Endodermal cell (in vitro differentiated cells): ENCODE results near the gene WNK4. TPM values are rescaled to one million over a fixed set of nuclear protein-coding genes. Genes with fewer than 3 reads are reported as not detected.

Experiments used
- DNase-seq: peaks from one replicate; pipeline ENCODE4 v3.0.0-alpha.2; 2017
- H3K27ac ChIP-seq: 2 replicates; pipeline ENCODE4 v1.5.1; 2013; ENCODE audit warnings: mild to moderate bottlenecking, low read depth, low read length, moderate library complexity
- H3K27me3 ChIP-seq: 2 replicates; pipeline ENCODE4 v1.6.1; 2013; ENCODE audit warnings: mild to moderate bottlenecking, low read length, moderate library complexity; ENCODE audit not compliant: insufficient read depth, control insufficient read depth, poor library complexity, severe bottlenecking
- H3K36me3 ChIP-seq: 2 replicates; pipeline ENCODE4 v1.7.0; 2013; ENCODE audit warnings: mild to moderate bottlenecking, low read length, moderate library complexity; ENCODE audit not compliant: control insufficient read depth, insufficient read depth
- H3K4me1 ChIP-seq: one replicate; pipeline ENCODE4 v1.7.0; 2013; ENCODE audit warnings: low read length; ENCODE audit not compliant: control insufficient read depth, insufficient read depth
- H3K4me3 ChIP-seq: 2 replicates; pipeline ENCODE4 v1.5.1; 2013; ENCODE audit warnings: mild to moderate bottlenecking, low read length, moderate library complexity
- H3K9ac ChIP-seq: 2 replicates; pipeline ENCODE4 v1.6.1; 2013; ENCODE audit warnings: mild to moderate bottlenecking, low read length, moderate library complexity; ENCODE audit not compliant: poor library complexity, severe bottlenecking; ENCODE audit errors: extremely low read depth
- H3K9me3 ChIP-seq: 2 replicates; pipeline ENCODE4 v1.6.1; 2013; ENCODE audit warnings: mild to moderate bottlenecking, low read length, moderate library complexity; ENCODE audit not compliant: control insufficient read depth
- H3K27ac Mint-ChIP-seq: 2 replicates; pipeline ENCODE4 v1.8.0; 2020; ENCODE audit warnings: mixed read lengths
- H3K27me3 Mint-ChIP-seq: 2 replicates; pipeline ENCODE4 v1.8.0; 2021; ENCODE audit warnings: mild to moderate bottlenecking, mixed read lengths; ENCODE audit not compliant: insufficient read depth
- H3K36me3 Mint-ChIP-seq: 2 replicates; pipeline ENCODE4 v1.8.0; 2020; ENCODE audit warnings: low read depth, mixed read lengths
- H3K4me1 Mint-ChIP-seq: 2 replicates; pipeline ENCODE4 v1.8.0; 2020; ENCODE audit warnings: mixed read lengths
- H3K4me3 Mint-ChIP-seq: 2 replicates; pipeline ENCODE4 v1.8.0; 2020; ENCODE audit warnings: mild to moderate bottlenecking, moderate library complexity, mixed read lengths
- H3K9me3 Mint-ChIP-seq: 2 replicates; pipeline ENCODE4 v1.8.0; 2020; ENCODE audit warnings: mild to moderate bottlenecking, mixed read lengths
- WGBS, 2 experiments: methylation state at CpG; one replicate each; pipeline versions ENCODE4 v1.1.5 to v1.1.7; 2013; ENCODE audit warnings: missing lambda C conversion rate in 2 of 2, mixed read lengths in 1 of 2; ENCODE audit not compliant: insufficient coverage in 1 of 2, insufficient read length in 1 of 2; 5-methylcytosine and 5-hydroxymethylcytosine counted together
- total RNA-seq, 2 donors: library from RNA; stranded (reverse); fragmentation: NEBNext Ultra II Directional in 1 of 2; extraction: Animal tissue kit (Norgen Biotek cat#: 25700) in 1 of 2; gene quantifications; 2 replicates in 1 of 2; 3 replicates in 1 of 2; pipeline ENCODE4 v1.2.1, GENCODE V29; 2021
- TF ChIP-seq, protein P1 (sequence below): fragments of 200-600 bp; sonication (generic); conservative IDR thresholded peaks from 2 replicates; pipeline ENCODE4 v1.5.0; 2021; ENCODE audit warnings: antibody characterized with exemption, mild to moderate bottlenecking

The WNK4 gene
- total RNA-seq, 2 donors from 2014 or later, result 2.1 to 3.3 TPM

DNA sequence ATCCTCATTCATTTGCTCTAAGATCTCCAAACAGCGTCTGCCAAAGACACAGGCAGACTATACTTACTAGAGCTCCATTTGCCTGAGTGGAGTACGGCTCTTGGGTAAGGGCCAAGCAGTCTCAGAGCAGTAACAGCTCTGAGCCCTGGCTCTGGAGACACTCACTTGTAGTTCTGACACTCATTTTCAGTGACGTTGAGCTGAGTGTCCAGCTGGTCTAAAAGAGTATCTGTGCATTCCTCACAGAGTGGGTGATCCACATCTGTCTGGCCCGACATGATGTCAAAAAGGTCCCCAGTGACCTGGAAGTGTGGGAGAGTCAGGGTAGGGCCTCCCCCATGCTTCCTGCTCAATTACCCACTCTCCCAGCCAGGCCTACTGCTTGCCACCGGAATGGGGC lies 38.0 kb downstream of the WNK4 start:
- H3K9me3 Mint-ChIP-seq, result no peaks in the 10 kb centered on the region
- H3K27ac Mint-ChIP-seq, result no peak overlapping the region
- Histone ChIP-seq H3K9me3 (no peaks in the 10 kb centered on the region), H3K9ac (no peak overlapping the region), H3K27ac (no peak overlapping the region), H3K36me3 (peaks cover 70% of the 10 kb centered on the region), H3K27me3 (no peaks in the 10 kb centered on the region), H3K4me1 (no peaks in the 10 kb centered on the region), H3K4me3 (no peak overlapping the region)
- DNase-seq, result no peak
- WGBS, 2 experiments, result 95 to 96% methylated on average over 5 of the region's 5 CpGs
- H3K36me3 Mint-ChIP-seq, result peaks cover 64% of the 10 kb centered on the region
- TF ChIP-seq, protein P1, sequence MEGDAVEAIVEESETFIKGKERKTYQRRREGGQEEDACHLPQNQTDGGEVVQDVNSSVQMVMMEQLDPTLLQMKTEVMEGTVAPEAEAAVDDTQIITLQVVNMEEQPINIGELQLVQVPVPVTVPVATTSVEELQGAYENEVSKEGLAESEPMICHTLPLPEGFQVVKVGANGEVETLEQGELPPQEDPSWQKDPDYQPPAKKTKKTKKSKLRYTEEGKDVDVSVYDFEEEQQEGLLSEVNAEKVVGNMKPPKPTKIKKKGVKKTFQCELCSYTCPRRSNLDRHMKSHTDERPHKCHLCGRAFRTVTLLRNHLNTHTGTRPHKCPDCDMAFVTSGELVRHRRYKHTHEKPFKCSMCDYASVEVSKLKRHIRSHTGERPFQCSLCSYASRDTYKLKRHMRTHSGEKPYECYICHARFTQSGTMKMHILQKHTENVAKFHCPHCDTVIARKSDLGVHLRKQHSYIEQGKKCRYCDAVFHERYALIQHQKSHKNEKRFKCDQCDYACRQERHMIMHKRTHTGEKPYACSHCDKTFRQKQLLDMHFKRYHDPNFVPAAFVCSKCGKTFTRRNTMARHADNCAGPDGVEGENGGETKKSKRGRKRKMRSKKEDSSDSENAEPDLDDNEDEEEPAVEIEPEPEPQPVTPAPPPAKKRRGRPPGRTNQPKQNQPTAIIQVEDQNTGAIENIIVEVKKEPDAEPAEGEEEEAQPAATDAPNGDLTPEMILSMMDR, result no peak
- H3K27me3 Mint-ChIP-seq, result no peaks in the 10 kb centered on the region
- H3K4me3 Mint-ChIP-seq, result no peak overlapping the region
- H3K4me1 Mint-ChIP-seq, result peaks cover 3% of the 10 kb centered on the region

DNA sequence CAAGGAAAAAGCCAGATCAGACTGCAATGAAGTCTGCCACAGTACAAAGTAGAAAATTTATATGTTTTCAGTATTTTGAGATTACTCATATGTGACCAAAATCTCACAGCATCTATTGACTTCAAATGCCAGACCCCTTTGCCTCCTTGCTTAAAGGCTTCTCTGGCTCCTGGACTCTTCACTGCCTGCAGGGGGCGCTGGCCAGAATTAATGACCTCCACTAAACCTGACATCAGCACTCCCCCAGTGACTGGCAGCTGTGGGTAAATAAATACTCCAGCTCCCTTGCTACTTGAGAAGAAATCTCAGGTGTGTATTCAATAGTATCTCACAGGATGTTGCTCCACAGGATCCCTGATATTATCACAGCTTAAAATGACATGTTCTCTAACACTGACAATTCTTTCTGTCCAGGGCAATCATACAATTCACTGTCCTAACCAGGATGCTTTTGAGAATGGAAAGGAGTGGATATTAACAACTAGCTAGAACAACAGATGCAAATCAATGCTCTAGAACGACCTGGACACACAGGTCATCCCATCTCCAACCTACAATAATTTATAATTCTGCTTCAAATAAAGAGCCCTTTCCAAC lies 39.6 kb downstream of the WNK4 start:
- H3K27me3 ChIP-seq, result no peaks in the 10 kb centered on the region
- Mint-ChIP-seq H3K4me1 (peaks cover 7% of the 10 kb centered on the region), H3K9me3 (no peaks in the 10 kb centered on the region), H3K36me3 (peaks cover 53% of the 10 kb centered on the region), H3K4me3 (no peak overlapping the region), H3K27ac (peak overlapping the region; percentile 67), H3K27me3 (no peaks in the 10 kb centered on the region)
- H3K4me1 ChIP-seq, result no peaks in the 10 kb centered on the region
- TF ChIP-seq, protein P1, result peak; percentile 97
- DNase-seq, result peak; percentile 96
- peaks cover 54% of the 10 kb centered on the region for H3K36me3 ChIP-seq
- WGBS, 2 experiments, result 14 to 28% methylated on average over 2 of the region's 2 CpGs
- H3K9ac ChIP-seq, result no peak overlapping the region
- no peak overlapping the region for H3K4me3 ChIP-seq
- no peaks in the 10 kb centered on the region for H3K9me3 ChIP-seq
- no peak overlapping the region for H3K27ac ChIP-seq

DNA sequence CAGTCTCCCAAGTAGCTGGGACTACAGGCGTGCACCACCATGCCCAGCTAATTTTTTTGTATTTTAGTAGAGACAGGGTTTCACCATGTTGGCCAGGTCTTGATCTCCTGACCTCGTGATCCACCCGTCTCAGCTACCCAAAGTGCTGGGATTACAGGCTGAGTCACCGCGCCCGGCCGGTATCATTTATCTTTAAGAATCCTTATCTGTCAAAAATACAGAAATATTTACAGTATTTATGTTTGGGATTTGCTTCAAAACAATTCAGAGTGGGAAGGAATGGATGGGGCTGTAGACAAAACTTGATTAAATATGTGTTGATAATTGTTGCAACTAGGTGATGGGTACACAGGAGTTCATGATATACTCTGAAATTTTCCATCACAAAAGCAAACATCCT lies 40.8 kb downstream of the WNK4 start:
- H3K27ac Mint-ChIP-seq, result no peak overlapping the region
- H3K4me1 Mint-ChIP-seq, result peaks cover 7% of the 10 kb centered on the region
- no peaks in the 10 kb centered on the region for H3K9me3 Mint-ChIP-seq
- peaks cover 43% of the 10 kb centered on the region for H3K36me3 ChIP-seq
- H3K9me3 ChIP-seq, result no peaks in the 10 kb centered on the region
- H3K4me3 ChIP-seq, result no peak overlapping the region
- WGBS, 2 experiments, result 96 to 100% methylated on average over 1 to 7 of the region's 7 CpGs
- peaks cover 43% of the 10 kb centered on the region for H3K36me3 Mint-ChIP-seq
- H3K27me3 ChIP-seq, result no peaks in the 10 kb centered on the region
- H3K9ac ChIP-seq, result no peak overlapping the region
- TF ChIP-seq, protein P1, result no peak
- no peaks in the 10 kb centered on the region for H3K27me3 Mint-ChIP-seq
- no peak overlapping the region for H3K27ac ChIP-seq
- DNase-seq, result no peak
- H3K4me1 ChIP-seq, result no peaks in the 10 kb centered on the region
- no peak overlapping the region for H3K4me3 Mint-ChIP-seq
